ENCODE results near the gene RRBP1. TPM values are rescaled to one million over a fixed set of nuclear protein-coding genes. Genes with fewer than 3 reads are reported as not detected.

The RRBP1 gene
- total RNA-seq, 2 experiments from 2014 or later: 55.7 to 59.6 TPM

DNA sequence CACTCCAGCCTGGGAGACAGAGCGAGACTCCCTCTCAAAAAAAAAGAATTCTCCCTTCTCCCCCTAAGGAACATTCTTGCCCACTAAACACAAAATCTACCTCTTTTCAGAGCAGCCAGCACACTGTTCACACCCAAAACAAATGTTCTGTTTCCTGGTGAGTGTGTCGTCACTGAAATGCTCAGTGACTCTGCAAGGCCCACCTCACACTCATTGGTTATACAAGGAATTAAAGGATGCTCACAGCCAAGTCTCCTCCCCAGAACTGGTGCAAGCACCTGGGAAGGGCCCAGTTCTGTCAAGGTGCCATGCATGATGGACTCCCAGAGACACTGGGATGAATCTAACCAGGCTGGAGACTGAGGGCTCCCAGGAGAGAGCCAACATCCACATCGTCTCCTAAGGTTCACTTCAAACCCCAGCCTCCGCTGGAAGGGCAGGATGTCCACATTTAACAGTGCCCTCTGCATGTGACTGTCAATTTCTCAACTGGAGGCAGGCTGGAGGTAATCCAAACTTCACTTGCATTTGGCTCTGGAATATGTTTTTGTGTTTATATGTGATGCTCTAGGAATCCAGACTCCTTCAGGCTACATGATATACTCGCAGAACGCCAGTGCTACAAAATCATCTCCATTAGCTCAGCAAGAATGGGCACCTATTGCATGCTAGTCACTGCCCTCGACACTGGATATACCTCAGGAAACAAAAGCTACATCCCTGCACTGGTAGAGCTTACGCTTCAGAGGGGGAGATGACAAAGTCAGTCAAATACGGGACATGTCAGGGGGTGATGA, 7.1 kb downstream of the RRBP1 start:
- no peaks in the 10 kb centered on the region for H3K27me3 Mint-ChIP-seq
- H3K4me3 Mint-ChIP-seq: no peak overlapping the region
- CTCF ChIA-PET: interaction anchor here (0.7 to 1.6 kb wide), 2 partner anchors 138 to 170 kb away, joined by 3 read pairs; no protein-coding TSS in a partner anchor
- ATAC-seq: no peak
- peaks cover 14% of the 10 kb centered on the region for H3K4me1 Mint-ChIP-seq
- H3K27ac Mint-ChIP-seq: no peak overlapping the region
- peaks cover 17% of the 10 kb centered on the region for H3K36me3 Mint-ChIP-seq
- DNase-seq: no peak
- H3K9me3 Mint-ChIP-seq (ENCODE audit: low read depth): no peaks in the 10 kb centered on the region

DNA sequence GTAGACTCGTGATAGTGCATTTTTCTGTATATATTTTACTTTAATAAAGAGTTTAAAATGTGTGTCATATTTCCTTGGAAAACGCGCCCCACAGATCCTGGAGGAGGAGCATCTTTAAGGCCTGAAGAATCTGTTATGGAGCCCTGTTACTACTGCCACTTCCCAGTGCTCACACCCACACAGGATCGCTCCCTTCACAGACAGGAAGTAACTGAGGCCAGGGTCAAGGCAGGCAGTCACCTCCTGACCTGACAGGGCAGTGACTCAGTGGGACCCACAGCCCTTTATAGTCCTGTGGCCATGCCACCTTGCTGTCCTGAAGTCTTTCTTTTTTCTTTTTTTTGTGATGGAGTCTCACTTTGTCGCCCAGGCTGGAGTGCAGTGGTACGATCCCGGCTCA, 9.0 kb downstream of the RRBP1 start:
- DNase-seq (no peak), ATAC-seq (no peak)
- Mint-ChIP-seq H3K4me3 (no peak overlapping the region), H3K27ac (no peak overlapping the region), H3K4me1 (peaks cover 2% of the 10 kb centered on the region), H3K36me3 (peaks cover 18% of the 10 kb centered on the region), H3K27me3 (no peaks in the 10 kb centered on the region), H3K9me3 (ENCODE audit: low read depth) (no peaks in the 10 kb centered on the region)
- CTCF ChIA-PET: interaction anchor here (2.9 kb wide), 1 partner anchor 9 kb away, joined by 12 read pairs; the partner anchor contains the start of gene RRBP1

DNA sequence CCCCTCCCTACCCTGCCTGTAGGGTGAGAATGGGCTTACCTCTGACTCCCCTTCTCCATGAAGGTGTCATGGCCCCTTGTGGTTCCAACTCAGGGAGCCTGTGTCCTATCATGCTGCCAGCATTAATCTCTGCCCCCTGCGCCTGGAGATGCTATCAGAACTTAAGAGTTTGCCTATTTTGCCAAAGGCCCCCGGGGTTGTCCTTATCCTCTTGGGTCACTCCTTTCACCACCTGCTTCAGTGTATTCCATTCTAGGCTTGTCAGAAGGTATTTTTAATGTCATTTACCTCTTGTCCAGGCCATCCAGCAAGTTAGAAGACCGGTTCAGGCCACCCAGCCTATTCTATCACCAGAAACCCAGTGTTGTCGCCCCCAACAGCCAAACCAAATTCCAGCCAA, 10.5 kb downstream of the RRBP1 start:
- Mint-ChIP-seq H3K27ac (no peak overlapping the region), H3K4me3 (no peak overlapping the region), H3K36me3 (peaks cover 17% of the 10 kb centered on the region), H3K9me3 (ENCODE audit: low read depth) (no peaks in the 10 kb centered on the region), H3K27me3 (no peaks in the 10 kb centered on the region), H3K4me1 (peaks cover 2% of the 10 kb centered on the region)
- ATAC-seq (no peak), DNase-seq (no peak)
- CTCF ChIA-PET: interaction anchor here (1.1 to 2.9 kb wide), 2 partner anchors 9 to 11 kb away, joined by 3 to 12 read pairs; partner anchors contain the start of gene RRBP1

DNA sequence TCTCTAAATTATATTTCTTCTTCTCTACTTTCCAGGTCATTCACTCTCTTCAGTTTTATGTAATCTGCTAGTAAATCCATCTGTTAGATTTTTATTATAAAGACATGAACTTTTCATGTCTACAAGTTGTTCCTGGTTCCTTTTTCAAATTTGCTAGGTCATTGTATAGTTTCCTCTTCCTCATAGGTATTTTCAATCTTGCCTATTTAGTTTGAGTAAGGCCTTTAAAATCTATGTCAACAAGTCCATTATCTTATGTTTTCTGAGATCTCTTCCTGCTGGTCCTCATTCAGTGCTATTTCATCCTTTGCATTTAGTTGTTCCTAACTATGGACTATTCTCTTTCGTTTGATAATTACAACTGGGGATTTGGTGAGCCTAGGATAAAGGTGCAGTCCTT, 11.0 kb downstream of the RRBP1 start:
- no peaks in the 10 kb centered on the region for H3K27me3 Mint-ChIP-seq
- DNase-seq: no peak

DNA sequence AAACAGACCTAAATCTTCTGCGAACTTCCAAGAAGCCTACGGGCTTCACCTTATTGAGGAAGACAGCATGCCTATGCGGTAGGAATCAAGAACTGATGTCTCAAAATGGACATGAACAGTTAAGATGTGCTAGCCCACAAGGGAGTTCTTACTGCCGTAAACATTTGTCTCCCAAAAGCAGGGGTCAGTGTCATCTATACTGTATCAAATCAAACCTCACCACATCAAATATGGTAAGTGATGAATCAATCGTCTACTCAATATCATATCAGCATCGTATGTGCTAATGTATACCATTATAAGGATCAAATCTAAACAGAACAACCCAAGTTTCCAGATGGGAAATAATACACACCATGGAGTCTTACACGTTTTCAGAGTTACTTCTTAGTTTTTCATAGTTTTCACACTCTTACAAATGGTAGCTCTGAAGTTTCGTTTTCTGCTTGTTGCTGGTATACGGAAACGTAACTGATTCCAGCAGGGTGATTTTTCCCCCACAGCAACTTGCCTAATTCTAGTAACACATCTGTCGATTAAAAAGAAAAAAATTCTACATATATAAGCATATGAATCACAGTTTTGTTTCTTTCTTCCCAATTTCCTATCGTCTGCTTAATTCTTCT, 12.6 kb downstream of the RRBP1 start:
- Mint-ChIP-seq H3K4me1 (peaks cover 22% of the 10 kb centered on the region), H3K27me3 (no peaks in the 10 kb centered on the region), H3K27ac (no peak overlapping the region), H3K36me3 (peaks cover 17% of the 10 kb centered on the region), H3K9me3 (ENCODE audit: low read depth) (no peaks in the 10 kb centered on the region), H3K4me3 (no peak overlapping the region)
- DNase-seq: no peak
- ATAC-seq: no peak
- CTCF ChIA-PET: interaction anchor here (3.3 kb wide), 1 partner anchor 13 kb away, joined by 13 read pairs; the partner anchor contains the start of gene RRBP1

More for the DNA sequence above, 11.0 kb downstream of the RRBP1 start:
- H3K4me1 Mint-ChIP-seq: peaks cover 7% of the 10 kb centered on the region
- H3K36me3 Mint-ChIP-seq: peaks cover 17% of the 10 kb centered on the region
- no peaks in the 10 kb centered on the region for H3K9me3 Mint-ChIP-seq (ENCODE audit: low read depth)
- CTCF ChIA-PET: interaction anchor here (1.0 kb wide), 1 partner anchor 12 kb away, joined by 4 read pairs; the partner anchor contains the start of gene RRBP1
- no peak for ATAC-seq
- H3K4me3 Mint-ChIP-seq: no peak overlapping the region
- H3K27ac Mint-ChIP-seq: no peak overlapping the region

DNA sequence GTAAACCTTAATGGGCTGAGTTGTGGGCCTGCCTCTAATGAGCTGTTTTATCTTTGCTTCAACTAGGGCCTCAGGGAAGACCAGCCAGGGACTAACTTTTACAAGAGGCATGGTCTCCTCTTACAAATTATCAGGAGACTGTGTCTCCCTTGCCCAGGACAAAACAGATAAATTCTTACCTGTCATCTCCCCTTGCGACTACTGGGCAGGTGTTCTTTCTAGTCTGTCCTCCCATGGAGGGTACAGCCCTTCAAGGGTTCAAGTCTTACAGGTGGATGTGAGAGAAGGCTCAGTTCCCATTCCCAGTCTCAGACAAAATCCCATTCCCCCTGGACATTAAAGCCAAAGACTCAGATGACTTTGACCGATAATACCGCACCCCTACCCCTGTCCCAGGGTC, 13.6 kb downstream of the RRBP1 start:
- Mint-ChIP-seq H3K36me3 (peaks cover 17% of the 10 kb centered on the region), H3K9me3 (ENCODE audit: low read depth) (no peaks in the 10 kb centered on the region), H3K4me3 (no peak overlapping the region), H3K4me1 (peaks cover 32% of the 10 kb centered on the region), H3K27ac (no peak overlapping the region), H3K27me3 (no peaks in the 10 kb centered on the region)
- ATAC-seq (no peak), DNase-seq (no peak)
- CTCF ChIA-PET: interaction anchor here (3.3 kb wide), 1 partner anchor 14 kb away, joined by 13 read pairs; the partner anchor contains the start of gene RRBP1

DNA sequence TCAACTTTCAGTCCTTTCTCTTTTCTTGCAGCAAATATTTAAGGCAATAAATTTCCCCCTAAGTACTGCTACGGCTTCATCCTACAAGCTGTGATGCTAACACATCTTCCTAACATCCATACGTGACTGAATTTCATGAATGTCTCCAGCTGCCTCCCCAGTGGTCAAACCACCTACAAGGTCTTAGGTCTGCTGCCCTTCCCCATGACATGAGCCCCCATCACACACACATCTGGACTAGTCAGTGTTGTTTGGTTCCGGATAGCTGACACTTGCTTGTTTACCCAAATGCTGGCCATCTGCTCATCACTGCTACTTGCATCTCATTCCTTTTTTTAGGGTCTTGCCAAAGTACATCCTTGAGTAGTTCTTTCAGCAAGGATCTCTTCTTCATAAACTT, 14.6 kb downstream of the RRBP1 start:
- no peak overlapping the region for H3K4me3 Mint-ChIP-seq
- peaks cover 39% of the 10 kb centered on the region for H3K4me1 Mint-ChIP-seq
- CTCF ChIA-PET: interaction anchor here (0.5 to 3.3 kb wide), 3 partner anchors 9 to 275 kb away, joined by 3 to 13 read pairs (median 6); partner anchors contain the start of gene RRBP1
- H3K36me3 Mint-ChIP-seq: peaks cover 14% of the 10 kb centered on the region
- DNase-seq (no peak), ATAC-seq (no peak)
- no peaks in the 10 kb centered on the region for H3K27me3 Mint-ChIP-seq
- no peaks in the 10 kb centered on the region for H3K9me3 Mint-ChIP-seq (ENCODE audit: low read depth)
- no peak overlapping the region for H3K27ac Mint-ChIP-seq

DNA sequence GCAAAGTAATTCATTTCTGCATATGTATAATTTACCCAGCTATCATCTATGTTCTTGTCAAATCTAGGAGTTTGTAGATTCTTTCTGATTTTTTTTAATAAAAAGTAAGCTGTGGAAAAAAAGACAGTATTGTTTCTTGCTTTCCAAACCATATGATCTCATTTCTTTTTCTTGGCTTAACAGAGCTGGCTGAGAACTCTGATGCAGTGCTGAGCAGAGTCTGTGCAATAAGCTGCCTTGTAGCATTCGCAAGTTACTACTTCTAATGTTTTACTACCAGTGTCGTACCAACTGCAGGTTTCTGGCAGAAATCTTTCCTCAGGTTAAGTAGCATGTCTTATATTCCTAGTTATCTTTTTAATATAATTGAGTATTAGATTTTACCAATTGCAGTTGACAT, 15.6 kb downstream of the RRBP1 start:
- no peaks in the 10 kb centered on the region for H3K9me3 Mint-ChIP-seq (ENCODE audit: low read depth)
- H3K36me3 Mint-ChIP-seq: peaks cover 15% of the 10 kb centered on the region
- no peak for DNase-seq
- no peak for ATAC-seq
- H3K27me3 Mint-ChIP-seq: no peaks in the 10 kb centered on the region
- peak overlapping the region; percentile 6 for H3K27ac Mint-ChIP-seq
- CTCF ChIA-PET: interaction anchor here (1.3 to 3.3 kb wide), 5 partner anchors 10 to 231 kb away, joined by 4 to 13 read pairs (median 4); partner anchors contain the start of gene RRBP1
- peaks cover 47% of the 10 kb centered on the region for H3K4me1 Mint-ChIP-seq
- H3K4me3 Mint-ChIP-seq: no peak overlapping the region

DNA sequence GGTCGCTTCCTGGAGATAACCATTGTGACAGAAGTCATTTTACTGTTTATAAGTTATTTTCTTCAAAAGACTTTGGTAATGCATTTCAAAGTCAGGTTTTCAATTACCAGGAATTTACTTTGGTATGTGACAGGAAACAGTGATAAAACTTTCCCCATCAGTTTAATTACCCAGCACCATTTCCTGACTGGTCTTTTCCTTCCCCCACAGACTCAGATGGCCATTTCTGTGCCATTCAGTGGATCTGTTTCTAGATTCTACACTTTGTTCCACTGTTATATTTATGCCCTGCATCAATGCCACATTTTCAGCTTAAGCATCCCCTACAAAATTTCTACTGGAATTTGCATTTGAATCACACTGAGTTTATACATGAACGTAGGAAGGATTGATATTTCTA, 16.3 kb downstream of the RRBP1 start:
- Mint-ChIP-seq H3K4me3 (no peak overlapping the region), H3K4me1 (peaks cover 47% of the 10 kb centered on the region), H3K27me3 (no peaks in the 10 kb centered on the region), H3K27ac (no peak overlapping the region), H3K9me3 (ENCODE audit: low read depth) (no peaks in the 10 kb centered on the region), H3K36me3 (peaks cover 13% of the 10 kb centered on the region)
- DNase-seq (no peak), ATAC-seq (no peak)
- CTCF ChIA-PET: interaction anchor here (1.1 to 3.3 kb wide), 6 partner anchors 11 to 232 kb away, joined by 3 to 13 read pairs (median 4); partner anchors contain the start of genes DSTN and RRBP1

DNA sequence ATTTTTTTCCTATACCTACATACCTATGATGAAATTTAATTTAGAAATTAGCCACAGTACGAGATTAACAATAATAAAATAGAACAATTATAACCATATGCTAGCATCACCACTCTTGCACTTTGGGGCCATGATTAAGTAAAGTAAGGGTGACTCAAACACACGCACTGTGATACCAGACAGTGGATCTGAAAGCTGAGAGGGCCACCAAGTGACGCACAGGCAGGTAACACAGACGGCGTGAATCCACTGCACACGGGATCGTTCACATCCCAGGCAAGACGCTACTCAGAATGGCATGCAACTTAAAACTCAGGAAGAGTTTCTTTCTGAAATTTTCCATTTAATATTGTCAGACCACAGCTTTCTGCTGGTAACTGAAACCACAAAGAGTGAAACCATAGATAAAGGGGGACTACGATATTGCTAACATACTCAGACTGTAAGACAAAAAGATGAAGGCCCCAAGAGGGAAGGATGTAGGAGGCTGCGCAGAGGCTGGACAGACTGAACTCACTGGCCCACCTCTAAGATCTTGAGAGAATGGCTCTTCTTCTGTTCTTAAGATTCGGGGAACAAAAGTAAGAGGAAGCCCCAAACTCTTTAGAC, 17.9 kb downstream of the RRBP1 start:
- CTCF ChIA-PET: interaction anchor here (0.7 to 1.4 kb wide), 2 partner anchors 15 to 19 kb away, joined by 3 to 10 read pairs; partner anchors contain the start of gene RRBP1
- peaks cover 47% of the 10 kb centered on the region for H3K4me1 Mint-ChIP-seq
- peaks cover 19% of the 10 kb centered on the region for H3K36me3 Mint-ChIP-seq
- H3K4me3 Mint-ChIP-seq: no peak overlapping the region
- H3K9me3 Mint-ChIP-seq (ENCODE audit: low read depth): peaks cover 3% of the 10 kb centered on the region
- DNase-seq: no peak
- H3K27ac Mint-ChIP-seq: peak overlapping the region; percentile 45
- H3K27me3 Mint-ChIP-seq: no peaks in the 10 kb centered on the region
- ATAC-seq: peak; percentile 56

DNA sequence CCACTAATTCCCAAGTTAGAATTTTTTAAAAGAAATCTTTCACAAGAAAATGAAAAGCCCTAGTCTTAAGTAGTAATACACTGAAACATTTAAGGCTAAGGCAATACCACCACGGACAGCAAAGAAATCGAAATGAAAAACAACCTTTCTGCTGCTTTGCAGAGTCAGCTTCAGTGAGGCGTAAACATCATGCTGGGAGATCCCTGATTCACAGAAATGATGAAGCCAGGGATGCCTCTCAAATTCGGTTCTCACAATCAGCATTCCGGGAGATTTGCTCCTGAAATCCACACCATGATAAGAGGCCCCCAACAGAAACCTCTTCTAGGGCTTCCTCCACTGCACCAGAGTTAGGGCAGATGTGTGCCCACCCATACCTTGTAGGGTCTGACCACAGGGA, 18.6 kb downstream of the RRBP1 start:
- ATAC-seq: no peak

DNA sequence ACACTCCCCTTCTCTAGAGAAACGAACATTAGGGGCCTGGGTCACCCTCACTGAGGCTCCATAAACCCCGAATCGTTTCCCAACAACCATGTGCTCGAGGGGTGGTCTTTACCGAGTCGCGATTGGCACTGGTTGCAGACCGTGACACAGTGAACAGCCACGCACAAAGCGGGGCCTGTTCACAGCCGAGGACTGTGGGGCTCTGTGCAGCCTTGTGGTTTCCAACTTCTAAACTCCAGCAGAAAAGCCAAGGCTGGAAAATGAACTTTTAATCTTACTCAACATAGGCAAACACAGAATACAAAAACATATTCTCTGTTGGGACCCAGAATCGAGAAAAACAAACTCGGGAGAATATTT, 19.0 kb downstream of the RRBP1 start:
- no peak overlapping the region for H3K4me3 Mint-ChIP-seq
- H3K9me3 Mint-ChIP-seq (ENCODE audit: low read depth): peaks cover 5% of the 10 kb centered on the region
- ATAC-seq (no peak), DNase-seq (no peak)
- H3K27me3 Mint-ChIP-seq: no peaks in the 10 kb centered on the region
- CTCF ChIA-PET: no interaction called here
- no peak overlapping the region for H3K27ac Mint-ChIP-seq
- H3K4me1 Mint-ChIP-seq: peaks cover 47% of the 10 kb centered on the region
- peaks cover 25% of the 10 kb centered on the region for H3K36me3 Mint-ChIP-seq

More for the DNA sequence above, 18.6 kb downstream of the RRBP1 start:
- Mint-ChIP-seq H3K9me3 (ENCODE audit: low read depth) (peaks cover 5% of the 10 kb centered on the region), H3K4me1 (peaks cover 47% of the 10 kb centered on the region), H3K36me3 (peaks cover 23% of the 10 kb centered on the region), H3K27ac (no peak overlapping the region), H3K27me3 (no peaks in the 10 kb centered on the region), H3K4me3 (no peak overlapping the region)
- no peak for DNase-seq
- CTCF ChIA-PET: no interaction called here

DNA sequence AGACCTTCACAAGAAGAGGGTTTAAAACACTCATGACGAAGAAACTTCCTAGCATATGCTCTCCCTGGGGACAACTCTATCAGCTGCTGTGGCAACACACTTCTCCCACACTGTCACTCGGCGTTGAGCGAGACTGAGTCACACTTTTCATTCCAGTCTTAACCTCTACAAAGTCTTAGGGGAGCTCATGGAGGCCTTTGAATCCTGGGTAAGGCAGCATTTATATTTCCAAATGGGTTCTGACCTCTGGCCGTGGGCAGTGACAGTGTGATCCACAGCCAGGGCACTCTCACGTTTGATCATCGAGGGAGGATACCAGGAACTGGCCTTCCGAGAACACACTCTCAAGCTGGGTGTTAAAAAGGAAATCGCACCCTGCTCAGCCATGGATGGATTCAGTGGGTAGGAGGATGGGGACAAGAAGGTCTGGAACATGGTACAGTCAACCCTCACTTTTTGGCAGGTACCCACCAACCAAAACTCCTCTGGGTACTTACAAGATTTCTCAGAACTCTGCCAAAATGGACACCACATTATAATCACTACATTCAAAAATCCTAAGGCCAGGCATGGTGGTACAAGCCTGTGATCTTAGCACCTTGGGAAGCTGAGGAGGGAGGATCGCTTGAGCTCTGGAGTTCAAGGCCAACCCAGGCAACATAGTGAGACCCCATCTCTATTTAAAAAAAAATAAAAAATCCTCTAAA, 19.6 kb downstream of the RRBP1 start:
- Mint-ChIP-seq H3K9me3 (ENCODE audit: low read depth) (peaks cover 5% of the 10 kb centered on the region), H3K4me3 (no peak overlapping the region), H3K27me3 (no peaks in the 10 kb centered on the region), H3K36me3 (peaks cover 30% of the 10 kb centered on the region), H3K27ac (peak overlapping the region; percentile 29), H3K4me1 (peaks cover 50% of the 10 kb centered on the region)
- DNase-seq (no peak), ATAC-seq (peak; percentile 35)
- CTCF ChIA-PET: no interaction called here
